Measurements from ENCODE around the gene ZNF282.

GRCh38 chr7:149220534-149220933 lies 25.2 kb downstream of the ZNF282 start:
- TF ChIP-seq CTCF (conservative IDR thresholded peaks at IDR 0.05; ENCODE audit: low read depth, low read length) = no peak
- no peak for TF ChIP-seq EZH2phosphoT487 (IDR thresholded peaks at IDR 0.05; ENCODE audit: borderline replicate concordance, low read length)
